GM18870 (cell line): ENCODE results near the gene EPO.
"Not testable (repeated sequence)": the region's sequence is repeated elsewhere in the genome, so short reads cannot be mapped to it uniquely, and the experiment has no call there.

Experiments used
- ATAC-seq: cut with Tn5 transposase; IDR thresholded peaks from one replicate; pipeline ENCODE4 v1.9.1; 2021; ENCODE audit warnings: moderate library complexity; ENCODE audit not compliant: unreplicated experiment

Gene EPO

GRCh38 chr7:100731937-100732636 is 11.8 kb downstream of the EPO start:
- ATAC-seq = no peak

- ATAC-seq = no peak
Measured at GRCh38 chr7:100735730-100736129, 15.5 kb downstream of the EPO start.

DNA sequence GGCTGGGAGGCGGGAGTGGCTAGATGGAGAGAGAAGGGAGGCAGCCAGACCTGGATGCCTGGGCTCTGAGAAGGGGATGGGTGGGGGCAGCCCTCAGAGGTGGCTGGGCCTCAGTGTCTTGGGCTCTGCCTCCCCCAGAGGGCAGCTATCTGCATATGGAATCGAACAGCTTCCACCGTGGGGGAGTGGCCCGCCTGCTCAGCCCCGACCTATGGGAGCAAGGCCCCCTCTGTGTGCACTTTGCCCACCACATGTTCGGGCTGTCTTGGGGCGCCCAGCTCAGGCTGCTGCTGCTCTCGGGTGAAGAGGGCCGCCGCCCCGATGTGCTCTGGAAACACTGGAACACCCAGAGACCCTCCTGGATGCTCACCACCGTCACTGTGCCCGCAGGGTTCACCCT is 16.4 kb downstream of the EPO start:
- no peak for ATAC-seq

DNA sequence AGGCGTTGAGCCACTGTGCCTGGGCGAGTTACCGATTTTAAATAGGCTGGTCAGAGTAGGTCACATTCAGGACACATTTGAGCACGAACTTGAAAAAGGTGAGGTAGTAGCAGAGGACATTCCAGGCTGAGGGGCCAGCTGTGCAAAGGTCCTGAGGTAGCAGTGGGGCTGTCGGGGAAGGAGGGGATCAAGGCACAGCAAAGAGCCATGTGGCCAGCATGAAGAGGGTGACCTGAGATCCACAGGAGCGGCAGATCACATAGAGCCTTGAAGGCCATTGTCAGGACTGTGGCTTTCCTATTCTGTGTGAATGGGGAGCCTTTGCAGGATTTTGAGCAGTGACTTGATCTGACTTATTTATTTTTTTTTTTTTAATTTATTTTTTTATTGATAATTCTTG is 19.7 kb downstream of the EPO start:
- ATAC-seq = no peak

GRCh38 chr7:100744605-100745004 is 24.3 kb downstream of the EPO start:
- ATAC-seq = no peak

GRCh38 chr7:100745184-100745583 is 24.9 kb downstream of the EPO start:
- no peak for ATAC-seq

GRCh38 chr7:100752994-100753393 is 32.7 kb downstream of the EPO start:
- no peak for ATAC-seq

DNA sequence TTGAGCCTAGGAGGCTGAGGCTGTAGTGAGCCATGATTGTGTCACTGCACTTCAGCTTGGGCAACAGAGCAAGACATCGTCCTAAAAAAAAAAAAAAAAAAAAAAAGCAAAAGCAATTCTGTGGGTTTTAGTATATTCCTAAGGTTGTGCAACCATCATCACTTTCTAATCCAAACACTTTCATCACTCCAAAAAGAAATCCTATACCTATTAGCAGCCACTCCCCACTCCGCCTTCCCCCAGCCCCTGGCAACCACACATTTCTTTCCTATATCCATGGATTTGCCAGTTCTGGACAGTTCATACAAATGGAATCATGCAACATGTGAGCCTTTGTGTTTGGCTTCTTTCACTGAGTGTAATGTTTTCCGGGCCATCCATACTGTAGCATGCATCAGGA is 33.5 kb downstream of the EPO start:
- ATAC-seq = no peak

DNA sequence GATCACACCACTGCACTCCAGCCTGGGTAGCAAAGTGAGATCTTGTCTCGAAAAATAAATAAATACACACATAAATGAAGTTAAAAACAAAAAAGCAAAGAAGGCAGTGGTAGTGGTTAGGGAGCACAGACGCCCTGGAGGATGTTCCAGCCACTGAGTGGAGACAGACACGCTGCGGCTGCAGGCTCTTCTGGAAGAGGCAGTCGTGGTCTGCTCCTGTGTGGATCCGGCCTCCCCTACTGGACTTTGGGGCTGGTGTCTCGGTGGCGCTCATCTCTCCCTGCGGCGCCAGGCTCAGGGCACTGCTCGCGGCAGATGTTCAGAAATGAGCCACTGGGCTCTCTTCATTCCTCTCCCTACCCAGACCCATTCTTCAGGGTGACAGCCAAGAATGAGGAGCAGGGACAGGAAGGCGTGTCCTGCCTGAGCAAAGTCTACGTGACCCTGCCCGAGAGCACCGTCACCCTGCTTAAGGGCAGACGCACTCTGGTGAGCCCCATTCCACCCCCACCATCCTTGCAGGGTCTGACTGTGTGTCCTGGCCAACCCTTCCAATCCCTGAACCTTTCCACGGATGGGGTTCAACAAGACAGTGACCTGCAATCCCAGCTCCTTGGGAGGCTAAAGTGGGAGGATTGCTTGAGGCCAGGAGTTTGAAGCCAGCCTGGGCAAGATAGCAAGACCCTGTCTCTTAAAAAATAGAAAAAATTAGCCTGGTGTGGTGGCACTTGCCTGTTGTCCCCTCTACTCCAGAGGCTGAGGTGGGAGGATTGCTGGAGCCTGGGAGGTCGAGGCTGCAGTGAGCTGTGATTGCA is 39.3 kb downstream of the EPO start:
- ATAC-seq = no peak

GRCh38 chr7:100762841-100763240 is 42.6 kb downstream of the EPO start:
- not testable (repeated sequence) for ATAC-seq

DNA sequence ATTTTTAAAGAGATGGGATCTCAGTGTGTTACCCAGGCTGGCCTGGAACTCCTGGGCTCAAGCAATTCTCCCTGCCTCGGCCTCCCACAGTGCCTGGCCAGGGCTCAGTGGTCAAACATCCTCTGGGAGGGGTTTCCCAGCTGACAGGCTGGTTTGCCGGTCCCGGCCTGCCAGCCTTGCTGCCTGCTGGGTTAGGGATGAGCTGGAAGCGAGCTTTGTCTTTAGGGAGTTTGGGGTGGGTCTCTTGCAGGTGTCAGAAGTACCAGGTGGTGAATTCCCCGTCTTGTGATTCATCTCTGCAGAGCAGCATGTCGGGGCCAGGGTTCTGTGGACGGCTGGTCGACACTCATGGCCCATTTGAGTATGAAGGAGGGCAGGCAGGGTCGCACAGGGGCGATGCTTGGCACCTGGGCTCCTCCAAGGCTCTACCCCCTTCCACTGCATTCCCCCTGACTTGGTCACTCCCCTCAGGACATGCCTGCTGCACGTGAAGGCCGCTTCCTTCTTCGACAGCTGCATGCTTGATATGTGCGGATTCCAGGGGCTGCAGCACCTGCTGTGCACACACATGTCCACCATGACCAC is 43.4 kb downstream of the EPO start:
- no peak for ATAC-seq

GRCh38 chr7:100764841-100765240 is 44.6 kb downstream of the EPO start:
- no peak for ATAC-seq

- no peak for ATAC-seq
Measured at GRCh38 chr7:100765250-100765649, 45.0 kb downstream of the EPO start.

GRCh38 chr7:100768784-100769183 is 48.5 kb downstream of the EPO start:
- ATAC-seq = no peak
